ENCODE measurements around the gene ELMO1.

DNA sequence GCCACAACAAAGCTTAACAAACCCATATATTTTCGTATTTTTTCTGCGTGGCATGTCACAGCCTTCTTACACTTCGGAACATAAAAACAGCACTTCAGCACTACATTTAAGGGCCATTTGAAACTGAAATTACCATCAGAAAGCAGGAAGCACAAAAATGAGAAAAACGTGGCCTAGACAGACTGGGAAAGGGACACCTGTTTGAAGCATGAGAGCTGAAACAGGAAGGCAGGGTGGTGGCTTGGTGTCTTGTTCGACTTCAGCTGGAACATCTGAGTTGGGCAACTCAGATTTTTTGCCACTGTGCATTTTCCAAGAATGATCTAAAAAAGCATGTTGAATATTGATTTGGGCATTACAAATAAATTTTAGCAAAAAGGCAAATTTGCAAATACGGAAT lies 243.2 kb downstream of the ELMO1 start:
- TF ChIP-seq, protein P1, sequence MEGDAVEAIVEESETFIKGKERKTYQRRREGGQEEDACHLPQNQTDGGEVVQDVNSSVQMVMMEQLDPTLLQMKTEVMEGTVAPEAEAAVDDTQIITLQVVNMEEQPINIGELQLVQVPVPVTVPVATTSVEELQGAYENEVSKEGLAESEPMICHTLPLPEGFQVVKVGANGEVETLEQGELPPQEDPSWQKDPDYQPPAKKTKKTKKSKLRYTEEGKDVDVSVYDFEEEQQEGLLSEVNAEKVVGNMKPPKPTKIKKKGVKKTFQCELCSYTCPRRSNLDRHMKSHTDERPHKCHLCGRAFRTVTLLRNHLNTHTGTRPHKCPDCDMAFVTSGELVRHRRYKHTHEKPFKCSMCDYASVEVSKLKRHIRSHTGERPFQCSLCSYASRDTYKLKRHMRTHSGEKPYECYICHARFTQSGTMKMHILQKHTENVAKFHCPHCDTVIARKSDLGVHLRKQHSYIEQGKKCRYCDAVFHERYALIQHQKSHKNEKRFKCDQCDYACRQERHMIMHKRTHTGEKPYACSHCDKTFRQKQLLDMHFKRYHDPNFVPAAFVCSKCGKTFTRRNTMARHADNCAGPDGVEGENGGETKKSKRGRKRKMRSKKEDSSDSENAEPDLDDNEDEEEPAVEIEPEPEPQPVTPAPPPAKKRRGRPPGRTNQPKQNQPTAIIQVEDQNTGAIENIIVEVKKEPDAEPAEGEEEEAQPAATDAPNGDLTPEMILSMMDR (IDR thresholded peaks at IDR 0.05) = no peak
- no peak for TF ChIP-seq POLR2A (IDR thresholded peaks at IDR 0.05)

Data from heart left ventricle (tissue), 13 donors.